GM12875 (cell line): Measurements from ENCODE around the gene BASP1.

Experiments
- H3K4me3 ChIP-seq: one replicate; pipeline ENCODE4 v1.5.1; 2011; ENCODE audit warnings: low read depth, low read length, control low read depth
- CTCF ChIP-seq: IDR thresholded peaks from 2 replicates; pipeline ENCODE4 v1.5.1; 2011; ENCODE audit warnings: low read depth, mild to moderate bottlenecking, control low read depth, inconsistent platforms, low read length, moderate library complexity, borderline replicate concordance; ENCODE audit not compliant: insufficient read depth

BASP1 gene

DNA sequence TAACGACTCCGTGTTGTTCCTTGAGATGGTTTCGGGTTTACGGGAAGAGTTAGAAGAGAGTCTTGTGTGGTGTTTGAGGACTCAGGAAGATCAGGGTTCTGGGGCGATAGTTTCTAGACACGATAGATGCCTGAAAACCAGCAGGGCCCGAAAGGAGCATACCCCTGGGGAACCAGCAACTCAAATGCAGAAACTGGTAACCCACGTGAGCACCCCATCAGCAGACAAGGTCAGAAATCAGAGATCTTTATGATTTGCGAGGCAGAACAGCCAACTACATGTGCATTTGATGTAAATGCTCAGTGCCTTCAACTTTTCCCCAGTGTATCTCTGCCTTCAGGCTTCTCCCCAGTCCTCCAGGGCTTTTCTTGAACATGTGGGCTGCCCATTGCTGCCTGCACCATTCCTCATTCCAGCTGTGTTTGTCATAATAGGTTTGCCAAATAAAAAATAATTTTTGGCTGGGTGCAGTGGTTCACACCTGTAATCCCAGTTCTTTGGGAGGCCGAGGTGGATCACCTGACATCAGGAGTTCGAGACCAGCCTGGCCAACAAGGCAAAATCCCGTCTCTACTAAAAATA, 75.1 kb downstream of the BASP1 start:
- TF ChIP-seq CTCF: no peak

DNA sequence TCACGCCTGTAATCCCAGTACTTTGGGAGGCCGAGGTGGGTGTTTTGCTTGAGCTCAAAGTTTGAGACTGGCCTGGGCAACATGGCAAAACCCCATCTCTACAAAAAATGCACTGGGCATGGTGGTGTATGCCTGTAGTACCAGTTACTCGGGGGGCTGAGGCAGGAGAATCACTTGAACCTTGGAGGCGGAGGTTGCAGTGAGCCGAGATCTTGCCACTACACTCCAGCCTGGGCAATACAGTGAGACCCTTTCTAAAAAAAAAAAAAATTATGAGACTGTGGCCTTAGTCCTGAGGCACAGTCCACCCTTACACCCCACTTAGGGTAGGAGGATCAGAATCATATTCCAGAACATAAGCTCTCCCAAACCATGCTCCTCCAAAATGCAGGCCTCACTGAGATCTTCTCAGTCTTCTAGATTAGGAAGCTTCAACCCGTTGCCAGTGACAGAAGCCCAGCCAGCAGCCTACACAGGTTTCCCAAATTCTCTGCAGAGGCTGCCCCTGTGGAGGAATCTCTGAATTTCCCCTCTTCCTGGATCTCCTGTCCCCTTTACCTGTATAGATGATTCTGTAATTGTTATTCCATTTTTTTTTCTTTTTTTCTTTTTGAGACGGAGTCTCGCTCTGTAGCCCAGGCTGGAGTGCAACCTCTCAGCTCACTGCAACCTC, 77.3 kb downstream of the BASP1 start:
- TF ChIP-seq CTCF: no peak
- no peak overlapping the region for H3K4me3 ChIP-seq

More for the DNA sequence above, 75.1 kb downstream of the BASP1 start:
- H3K4me3 ChIP-seq: no peak overlapping the region

- TF ChIP-seq CTCF: no peak
- H3K4me3 ChIP-seq: no peak overlapping the region
These were observed 78.2 kb downstream of the BASP1 start for GRCh38 chr5:17295671-17296070.

GRCh38 chr5:17302106-17302505, 84.7 kb downstream of the BASP1 start:
- H3K4me3 ChIP-seq: no peak overlapping the region
- TF ChIP-seq CTCF: no peak

DNA sequence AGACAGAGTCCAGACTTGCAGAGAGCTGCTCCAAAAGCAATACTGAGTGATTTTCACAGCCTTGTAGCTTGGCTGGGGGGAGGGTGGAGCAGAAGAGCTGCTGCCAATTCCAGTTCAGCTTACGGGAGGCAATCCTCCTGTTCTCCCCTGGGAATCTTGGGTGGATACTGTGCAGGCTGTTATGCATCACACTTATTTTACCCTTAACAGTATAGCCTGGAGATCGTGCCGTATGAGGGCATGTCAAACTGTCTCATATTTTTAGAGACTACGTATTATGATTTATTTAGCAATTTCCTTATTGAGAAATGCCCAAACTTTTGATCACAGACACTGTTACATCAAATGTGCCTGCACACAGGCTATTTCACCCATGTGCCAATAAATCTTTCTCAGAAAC, 85.2 kb downstream of the BASP1 start:
- no peak overlapping the region for H3K4me3 ChIP-seq
- no peak for TF ChIP-seq CTCF

GRCh38 chr5:17304282-17304681, 86.9 kb downstream of the BASP1 start:
- no peak overlapping the region for H3K4me3 ChIP-seq

More at GRCh38 chr5:17304282-17304681, 86.9 kb downstream of the BASP1 start:
- TF ChIP-seq CTCF: no peak
